ENCODE data around the gene CMSS1. TPM values are rescaled to one million over a fixed set of nuclear protein-coding genes. Genes with fewer than 3 reads are reported as not detected.

CMSS1 gene
- total RNA-seq, 2 experiments from 2014 or later = 95.8 to 106 TPM

- no peaks in the 10 kb centered on the region for H3K9me3 Mint-ChIP-seq
- H3K4me1 Mint-ChIP-seq (ENCODE audit: low read depth) = peaks cover 18% of the 10 kb centered on the region
- CTCF ChIA-PET = interaction anchor here (0.7 kb wide), 1 partner anchor 453 kb away, joined by 3 read pairs; no protein-coding TSS in a partner anchor
- no peak overlapping the region for H3K4me3 Mint-ChIP-seq
- no peak for DNase-seq
- H3K27ac Mint-ChIP-seq = no peak overlapping the region
- no peaks in the 10 kb centered on the region for H3K27me3 Mint-ChIP-seq (ENCODE audit: low read depth)
- intact Hi-C loops (cut with micrococcal nuclease) = no loop called here
- peaks cover 11% of the 10 kb centered on the region for H3K36me3 Mint-ChIP-seq (ENCODE audit: low read depth)
Observed at GRCh38 chr3:100007313-100007712, 189.7 kb downstream of the CMSS1 start.

GRCh38 chr3:100008081-100008698, 190.5 kb downstream of the CMSS1 start:
- CTCF ChIA-PET = no interaction called here
- Mint-ChIP-seq H3K27me3 (ENCODE audit: low read depth) (no peaks in the 10 kb centered on the region), H3K4me1 (ENCODE audit: low read depth) (peaks cover 12% of the 10 kb centered on the region), H3K9me3 (no peaks in the 10 kb centered on the region), H3K27ac (no peak overlapping the region), H3K4me3 (no peak overlapping the region), H3K36me3 (ENCODE audit: low read depth) (peaks cover 11% of the 10 kb centered on the region)
- intact Hi-C loops (cut with micrococcal nuclease) = no loop called here
- DNase-seq = no peak

- intact Hi-C loops (cut with micrococcal nuclease) = no loop called here
- no peak for DNase-seq
- no peaks in the 10 kb centered on the region for H3K27me3 Mint-ChIP-seq (ENCODE audit: low read depth)
- CTCF ChIA-PET = no interaction called here
- H3K36me3 Mint-ChIP-seq (ENCODE audit: low read depth) = peaks cover 14% of the 10 kb centered on the region
- H3K27ac Mint-ChIP-seq = no peak overlapping the region
- H3K4me3 Mint-ChIP-seq = no peak overlapping the region
- peaks cover 10% of the 10 kb centered on the region for H3K4me1 Mint-ChIP-seq (ENCODE audit: low read depth)
- H3K9me3 Mint-ChIP-seq = no peaks in the 10 kb centered on the region
Observed at GRCh38 chr3:100009276-100010086, 191.8 kb downstream of the CMSS1 start.

- Mint-ChIP-seq H3K9me3 (peaks cover 2% of the 10 kb centered on the region), H3K27me3 (ENCODE audit: low read depth) (no peaks in the 10 kb centered on the region), H3K4me3 (no peak overlapping the region), H3K27ac (no peak overlapping the region), H3K36me3 (ENCODE audit: low read depth) (peaks cover 17% of the 10 kb centered on the region), H3K4me1 (ENCODE audit: low read depth) (peaks cover 7% of the 10 kb centered on the region)
- intact Hi-C loops (cut with micrococcal nuclease) = no loop called here
- no peak for DNase-seq
- CTCF ChIA-PET = no interaction called here
Observed at GRCh38 chr3:100010087-100010417, 192.4 kb downstream of the CMSS1 start.

GRCh38 chr3:100018806-100019205, 201.1 kb downstream of the CMSS1 start:
- Mint-ChIP-seq H3K27me3 (ENCODE audit: low read depth) (no peaks in the 10 kb centered on the region), H3K36me3 (ENCODE audit: low read depth) (peaks cover 16% of the 10 kb centered on the region), H3K4me1 (ENCODE audit: low read depth) (no peaks in the 10 kb centered on the region), H3K9me3 (peaks cover 3% of the 10 kb centered on the region), H3K27ac (no peak overlapping the region), H3K4me3 (no peak overlapping the region)
- DNase-seq = no peak
- intact Hi-C loops (cut with micrococcal nuclease) = no loop called here
- CTCF ChIA-PET = no interaction called here

- Mint-ChIP-seq H3K9me3 (peaks cover 3% of the 10 kb centered on the region), H3K36me3 (ENCODE audit: low read depth) (peaks cover 17% of the 10 kb centered on the region), H3K4me3 (no peak overlapping the region), H3K27me3 (ENCODE audit: low read depth) (no peaks in the 10 kb centered on the region), H3K4me1 (ENCODE audit: low read depth) (no peaks in the 10 kb centered on the region), H3K27ac (no peak overlapping the region)
- intact Hi-C loops (cut with micrococcal nuclease) = no loop called here
- no peak for DNase-seq
- CTCF ChIA-PET = interaction anchor here (0.7 kb wide), 1 partner anchor 49 kb away, joined by 3 read pairs; no protein-coding TSS in a partner anchor
Observed at GRCh38 chr3:100019719-100020118, 202.1 kb downstream of the CMSS1 start.

GRCh38 chr3:100020876-100021644, 203.4 kb downstream of the CMSS1 start:
- no peak overlapping the region for H3K4me3 Mint-ChIP-seq
- no peaks in the 10 kb centered on the region for H3K4me1 Mint-ChIP-seq (ENCODE audit: low read depth)
- CTCF ChIA-PET = interaction anchor here (1.7 kb wide), 1 partner anchor 48 kb away, joined by 4 read pairs; no protein-coding TSS in a partner anchor
- no peak overlapping the region for H3K27ac Mint-ChIP-seq
- no peaks in the 10 kb centered on the region for H3K27me3 Mint-ChIP-seq (ENCODE audit: low read depth)
- peaks cover 10% of the 10 kb centered on the region for H3K36me3 Mint-ChIP-seq (ENCODE audit: low read depth)
- no peaks in the 10 kb centered on the region for H3K9me3 Mint-ChIP-seq
- intact Hi-C loops (cut with micrococcal nuclease) = no loop called here
- no peak for DNase-seq

- CTCF ChIA-PET = interaction anchor here (0.6 kb wide), 2 partner anchors 9 to 122 kb away, joined by 3 to 5 read pairs; no protein-coding TSS in a partner anchor
- Mint-ChIP-seq H3K4me1 (ENCODE audit: low read depth) (no peaks in the 10 kb centered on the region), H3K4me3 (no peak overlapping the region)
Observed at GRCh38 chr3:100022506-100022905, 204.8 kb downstream of the CMSS1 start.

GRCh38 chr3:100023150-100023549, 205.5 kb downstream of the CMSS1 start:
- H3K9me3 Mint-ChIP-seq = no peaks in the 10 kb centered on the region
- H3K4me3 Mint-ChIP-seq = no peak overlapping the region
- H3K4me1 Mint-ChIP-seq (ENCODE audit: low read depth) = no peaks in the 10 kb centered on the region
- H3K27me3 Mint-ChIP-seq (ENCODE audit: low read depth) = no peaks in the 10 kb centered on the region
- CTCF ChIA-PET = no interaction called here
- H3K36me3 Mint-ChIP-seq (ENCODE audit: low read depth) = peaks cover 8% of the 10 kb centered on the region
- intact Hi-C loops (cut with micrococcal nuclease) = no loop called here
- H3K27ac Mint-ChIP-seq = no peak overlapping the region
- DNase-seq = no peak

More at GRCh38 chr3:100022506-100022905, 204.8 kb downstream of the CMSS1 start:
- Mint-ChIP-seq H3K36me3 (ENCODE audit: low read depth) (peaks cover 8% of the 10 kb centered on the region), H3K27ac (no peak overlapping the region), H3K9me3 (no peaks in the 10 kb centered on the region), H3K27me3 (ENCODE audit: low read depth) (no peaks in the 10 kb centered on the region)
- DNase-seq = no peak
- intact Hi-C loops (cut with micrococcal nuclease) = no loop called here

- no peak overlapping the region for H3K4me3 Mint-ChIP-seq
- no peak for DNase-seq
- no peaks in the 10 kb centered on the region for H3K9me3 Mint-ChIP-seq
- intact Hi-C loops (cut with micrococcal nuclease) = no loop called here
- H3K4me1 Mint-ChIP-seq (ENCODE audit: low read depth) = no peaks in the 10 kb centered on the region
- H3K36me3 Mint-ChIP-seq (ENCODE audit: low read depth) = peaks cover 8% of the 10 kb centered on the region
- no peak overlapping the region for H3K27ac Mint-ChIP-seq
- CTCF ChIA-PET = no interaction called here
- no peaks in the 10 kb centered on the region for H3K27me3 Mint-ChIP-seq (ENCODE audit: low read depth)
Observed at GRCh38 chr3:100023595-100023994, 205.9 kb downstream of the CMSS1 start.

- CTCF ChIA-PET = no interaction called here
- H3K4me1 Mint-ChIP-seq (ENCODE audit: low read depth) = no peaks in the 10 kb centered on the region
- no peaks in the 10 kb centered on the region for H3K27me3 Mint-ChIP-seq (ENCODE audit: low read depth)
- no peak for DNase-seq
- intact Hi-C loops (cut with micrococcal nuclease) = no loop called here
- no peaks in the 10 kb centered on the region for H3K9me3 Mint-ChIP-seq
- H3K27ac Mint-ChIP-seq = no peak overlapping the region
- peaks cover 8% of the 10 kb centered on the region for H3K36me3 Mint-ChIP-seq (ENCODE audit: low read depth)
- no peak overlapping the region for H3K4me3 Mint-ChIP-seq
Observed at GRCh38 chr3:100024520-100025303, 207.1 kb downstream of the CMSS1 start.

- no peak for DNase-seq
- Mint-ChIP-seq H3K4me1 (ENCODE audit: low read depth) (peaks cover 2% of the 10 kb centered on the region), H3K27ac (no peak overlapping the region), H3K27me3 (ENCODE audit: low read depth) (no peaks in the 10 kb centered on the region), H3K36me3 (ENCODE audit: low read depth) (peaks cover 11% of the 10 kb centered on the region), H3K4me3 (no peak overlapping the region), H3K9me3 (no peaks in the 10 kb centered on the region)
- intact Hi-C loops (cut with micrococcal nuclease) = no loop called here
- CTCF ChIA-PET = no interaction called here
Observed at GRCh38 chr3:100027321-100027720, 209.7 kb downstream of the CMSS1 start.

Data from activated naive CD4-positive, alpha-beta T cell treated with anti-CD3 and anti-CD28 coated beads for 36 hours (primary cell).